Activated T-cell treated with anti-CD3 and anti-CD28 coated beads, Interleukin-2, amount 50 U/mL, for 48 hours (primary cell): Measurements from ENCODE around the gene ATP1A2.

Source experiments
- DNase-seq, 2 experiments: peaks; one replicate each; pipeline ENCODE4 v3.0.0-alpha.2; 2020

Gene ATP1A2

DNA sequence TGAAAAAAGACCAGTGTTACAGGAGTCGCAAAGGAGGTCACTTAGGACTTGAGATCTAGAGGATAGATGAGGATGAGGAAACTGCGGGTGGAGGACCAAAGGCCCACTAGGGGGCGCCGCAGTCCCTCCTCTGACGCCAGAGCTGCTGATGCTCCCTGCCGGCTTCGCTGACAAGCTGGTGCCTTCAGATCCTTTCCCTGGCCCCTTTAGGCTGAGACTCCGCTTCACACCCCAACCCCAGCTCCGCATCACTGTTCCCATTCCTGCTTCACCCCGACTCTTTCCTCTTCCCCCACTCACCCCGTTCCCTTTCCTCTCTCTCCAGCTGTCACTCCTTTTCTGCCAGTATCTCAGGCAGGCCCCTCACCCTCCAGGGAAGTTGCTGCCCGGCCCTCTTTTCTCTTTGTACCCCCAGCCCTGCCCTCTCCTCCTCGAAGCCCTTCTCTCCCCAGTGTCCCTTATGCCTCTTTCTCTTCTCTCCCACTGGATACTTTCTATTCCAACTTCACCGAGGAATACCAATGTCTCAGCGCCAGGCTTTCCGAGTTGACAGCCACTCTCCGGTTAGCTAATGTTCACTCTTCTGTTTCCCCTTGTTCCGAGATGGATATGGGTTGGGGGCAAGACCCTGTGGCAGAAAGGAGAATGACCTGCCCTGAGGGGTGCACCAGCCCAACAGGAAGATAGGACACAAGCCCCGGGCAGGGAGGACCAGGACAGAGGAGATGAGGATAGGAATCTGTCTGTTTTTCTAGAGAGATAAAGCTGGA, 29.7 kb upstream of the ATP1A2 start:
- DNase-seq, result peak; percentile 83 to 88

DNA sequence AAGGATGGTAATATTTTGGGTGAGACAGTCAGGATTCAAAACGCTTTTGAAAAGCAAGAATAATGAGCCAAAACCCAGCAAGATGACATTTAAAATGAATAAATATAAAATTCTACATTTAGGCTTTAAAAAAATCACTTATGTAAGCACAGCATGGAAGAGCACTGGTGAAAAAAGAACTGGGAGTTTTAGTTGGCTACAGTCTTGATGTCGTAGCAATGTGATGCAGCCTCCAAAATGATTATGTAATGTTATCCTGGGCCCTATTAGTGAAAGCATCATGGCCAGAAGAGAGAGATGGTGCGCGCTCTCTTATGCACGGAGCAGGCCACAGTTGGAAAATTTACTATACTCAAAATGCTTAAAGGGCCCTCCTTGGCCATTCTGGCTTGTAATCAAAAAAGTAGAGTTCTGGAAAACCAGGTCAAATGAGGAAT, 29.1 kb upstream of the ATP1A2 start:
- DNase-seq, result no peak

DNA sequence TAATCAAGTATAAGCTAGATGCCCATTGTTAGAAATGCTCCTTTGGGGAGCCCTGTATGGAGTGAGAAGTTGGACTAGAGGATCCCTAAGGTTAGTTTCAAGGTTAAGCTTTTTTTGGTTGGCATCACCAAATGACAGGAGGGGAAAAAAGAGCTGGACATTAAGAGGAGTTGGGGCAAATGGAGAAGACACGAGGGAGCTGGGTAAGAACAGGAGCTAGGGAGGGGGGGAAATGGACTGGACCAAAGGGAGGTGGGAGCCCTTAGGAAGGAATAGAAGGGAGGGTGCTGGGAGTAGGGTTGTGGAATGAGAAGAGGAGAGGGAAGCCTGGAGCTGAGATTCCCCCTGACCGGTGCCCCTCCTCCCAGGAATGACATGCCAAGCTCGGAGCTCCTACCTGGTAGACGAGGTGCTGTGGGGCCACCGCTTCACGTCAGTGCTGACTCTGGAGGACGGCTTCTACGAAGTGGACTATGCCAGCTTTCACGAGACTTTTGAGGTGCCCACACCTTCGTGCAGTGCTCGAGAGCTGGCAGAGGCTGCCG, 28.4 kb upstream of the ATP1A2 start:
- DNase-seq, result no peak

DNA sequence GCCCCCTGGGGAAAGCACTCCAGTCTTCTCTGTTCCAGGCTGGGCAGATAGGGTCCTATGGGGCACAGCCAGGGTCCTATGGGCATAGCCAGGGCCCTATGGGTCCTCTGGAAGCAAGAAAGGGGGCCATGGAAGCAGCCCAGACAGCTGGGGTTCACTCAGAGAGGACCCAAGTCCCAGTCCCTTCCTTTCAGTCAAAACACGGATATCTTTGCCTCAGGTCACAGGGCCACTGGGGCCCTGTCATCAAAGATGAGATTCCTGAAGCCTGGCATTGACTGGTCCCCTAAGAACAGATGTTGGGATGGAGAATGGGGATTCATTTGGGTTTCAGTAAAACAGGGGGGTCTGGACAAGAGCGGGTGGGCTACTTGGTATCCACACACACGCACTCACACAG, 25.7 kb upstream of the ATP1A2 start:
- no peak for DNase-seq

DNA sequence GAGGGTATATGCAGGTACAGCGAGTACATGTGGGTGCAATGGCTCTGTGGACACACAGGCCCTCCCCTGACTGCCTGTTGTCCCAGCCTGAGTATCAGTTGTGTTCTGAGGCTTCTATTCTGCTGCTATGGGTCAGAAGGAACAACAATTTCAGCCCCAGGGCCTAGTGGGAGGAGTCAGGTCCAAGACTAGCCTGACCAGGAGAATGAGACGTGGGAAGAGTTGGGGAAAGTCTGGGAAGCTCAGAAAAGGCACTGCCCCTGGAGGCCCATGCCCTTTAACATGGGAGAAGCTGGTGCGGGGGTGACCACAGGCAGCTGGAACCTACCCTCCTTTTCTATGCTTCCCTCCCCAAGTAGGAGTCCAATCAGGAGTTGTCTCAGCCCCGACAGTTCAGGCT, 24.8 kb upstream of the ATP1A2 start:
- no peak for DNase-seq

DNA sequence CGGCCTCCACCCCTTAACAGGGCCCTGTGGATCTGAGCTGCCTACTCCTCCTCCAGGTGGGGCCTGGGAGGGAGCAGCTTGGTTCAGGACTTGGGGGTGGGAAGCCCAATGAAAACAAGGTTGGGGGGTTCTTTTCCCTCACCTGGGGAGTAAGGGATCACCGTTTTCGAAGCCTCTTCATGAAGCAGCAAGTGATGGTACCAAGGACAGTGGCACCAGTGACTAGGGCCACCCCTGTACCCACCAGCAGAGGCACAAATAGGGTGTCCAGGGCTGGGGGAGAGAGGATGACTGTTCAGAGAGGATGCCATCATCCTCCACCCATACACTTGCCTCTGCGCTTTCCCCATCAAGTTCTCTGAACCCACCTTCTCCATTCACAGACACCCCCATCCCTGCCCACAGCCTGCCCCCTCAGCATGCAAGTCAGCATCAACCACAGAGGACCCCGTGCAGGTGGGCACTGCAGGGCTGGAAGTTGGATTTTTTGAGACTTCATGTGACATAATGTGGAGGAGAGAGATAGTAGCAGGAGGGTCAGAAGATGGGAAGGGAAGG, 23.8 kb upstream of the ATP1A2 start:
- no peak for DNase-seq

DNA sequence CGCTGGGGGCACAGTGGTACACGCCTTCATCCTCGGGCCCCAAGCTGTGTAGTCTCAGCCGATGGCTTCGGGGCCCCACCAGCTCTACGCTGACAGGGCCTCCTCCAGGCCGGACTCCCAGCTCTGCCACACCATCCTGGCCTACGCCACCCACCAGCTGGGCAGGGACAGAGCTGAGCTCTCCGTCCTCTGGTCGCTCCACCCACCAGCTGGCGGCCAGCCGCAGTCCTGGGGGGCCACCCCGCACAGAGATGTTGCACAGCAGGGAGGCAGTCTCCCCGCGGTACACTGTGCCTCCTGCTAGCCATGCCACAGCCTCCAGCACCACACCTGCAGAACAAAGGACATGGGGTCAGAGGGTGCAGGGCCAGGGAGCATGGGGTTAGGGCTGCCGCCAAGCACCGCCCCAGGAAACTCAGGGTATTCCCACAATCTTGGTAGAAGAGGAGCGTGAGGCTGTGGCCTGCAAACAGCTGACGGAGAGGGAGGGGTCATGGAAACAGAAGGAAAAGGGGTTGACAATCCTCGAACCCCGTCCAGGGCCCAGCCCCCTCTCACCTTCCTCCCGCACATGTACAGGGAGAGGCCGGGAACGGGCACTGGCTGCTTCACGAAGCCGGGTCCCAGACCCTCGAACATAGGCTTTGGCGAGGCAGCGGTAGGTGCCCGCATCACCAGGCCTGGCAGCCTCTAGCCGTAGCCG, 23.0 kb upstream of the ATP1A2 start:
- DNase-seq, result no peak

DNA sequence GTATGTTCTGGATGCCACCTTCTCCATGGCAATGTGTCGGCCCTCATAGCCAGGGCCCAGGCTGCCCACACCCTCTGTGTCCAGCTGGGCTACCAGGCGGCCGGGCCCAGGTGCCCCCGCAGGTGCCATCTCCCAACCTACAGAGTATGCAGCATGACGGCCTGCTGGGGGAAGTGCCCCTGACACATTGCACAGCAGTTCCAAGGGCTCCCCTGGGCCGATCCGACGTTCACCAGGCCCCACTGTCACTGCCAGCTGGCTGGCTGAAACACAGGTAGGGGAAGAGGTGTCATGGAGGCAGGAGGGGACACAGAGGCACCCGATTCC, 22.5 kb upstream of the ATP1A2 start:
- no peak for DNase-seq

DNA sequence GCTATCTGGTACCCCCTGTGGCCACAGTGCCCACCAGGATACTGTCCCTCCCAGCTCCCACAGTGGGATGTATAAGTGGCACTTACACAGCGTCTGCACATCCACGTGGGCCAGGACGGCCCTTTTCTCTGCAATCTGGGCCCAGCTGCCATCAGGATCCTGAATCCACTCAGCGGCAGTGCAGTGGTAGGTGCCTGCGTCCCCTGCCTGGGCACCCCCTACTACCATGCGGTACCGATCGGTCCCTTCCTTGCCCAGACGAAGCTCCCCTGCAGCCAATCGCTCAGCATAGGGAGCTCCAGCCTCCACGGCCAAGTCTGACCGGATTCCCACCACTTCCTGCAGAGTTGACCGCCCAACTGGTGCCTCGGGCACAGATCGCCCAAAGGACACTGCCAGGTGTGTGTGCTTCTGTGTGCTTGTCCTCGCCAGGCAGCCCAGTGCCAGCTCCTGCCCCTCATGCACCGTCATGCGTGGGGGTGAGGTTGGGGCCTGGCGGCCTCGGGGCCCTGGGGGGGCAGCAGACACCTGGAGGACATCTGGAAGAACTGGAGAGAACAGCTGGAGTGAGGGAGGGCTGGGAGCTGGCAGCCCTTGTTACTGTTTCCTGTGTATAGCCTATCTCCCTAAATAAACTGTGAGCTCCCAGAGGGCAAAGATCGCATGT, 21.8 kb upstream of the ATP1A2 start:
- no peak for DNase-seq

DNA sequence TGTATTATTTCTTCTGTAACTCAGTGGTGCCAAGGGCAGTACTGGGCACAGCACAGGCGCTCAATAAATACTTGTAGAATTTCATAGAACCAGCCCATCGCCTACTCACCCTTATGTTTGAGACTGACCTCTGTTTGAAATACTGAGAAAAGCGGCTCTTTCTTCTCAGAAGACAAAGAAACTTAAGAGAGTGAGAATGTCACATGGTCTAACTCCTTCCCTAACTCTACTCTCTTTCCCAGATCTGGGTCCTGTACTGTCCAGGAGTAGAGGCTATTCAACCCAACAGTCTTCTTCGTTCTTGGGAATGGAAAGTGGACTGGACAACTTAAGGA, 21.3 kb upstream of the ATP1A2 start:
- DNase-seq, result no peak

DNA sequence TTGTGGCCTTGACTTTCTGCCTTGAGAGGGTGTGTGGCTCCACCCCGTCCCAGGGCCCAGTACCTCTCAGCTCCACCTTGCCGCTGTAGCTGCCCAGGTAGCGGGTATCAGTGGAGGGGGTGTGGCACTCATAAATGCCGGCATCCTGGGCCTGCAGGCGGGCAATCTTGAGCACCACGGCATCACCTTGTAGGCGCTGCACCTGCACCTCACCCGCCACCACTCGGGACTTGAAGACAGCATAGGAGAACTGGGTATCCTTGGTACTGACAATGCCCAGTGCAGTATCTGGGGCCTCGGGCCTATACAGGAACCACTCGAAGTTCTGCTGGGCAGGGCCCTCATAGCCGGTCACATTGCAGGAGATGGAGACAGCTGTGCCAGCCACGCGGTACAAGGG, 20.8 kb upstream of the ATP1A2 start:
- DNase-seq, result no peak

DNA sequence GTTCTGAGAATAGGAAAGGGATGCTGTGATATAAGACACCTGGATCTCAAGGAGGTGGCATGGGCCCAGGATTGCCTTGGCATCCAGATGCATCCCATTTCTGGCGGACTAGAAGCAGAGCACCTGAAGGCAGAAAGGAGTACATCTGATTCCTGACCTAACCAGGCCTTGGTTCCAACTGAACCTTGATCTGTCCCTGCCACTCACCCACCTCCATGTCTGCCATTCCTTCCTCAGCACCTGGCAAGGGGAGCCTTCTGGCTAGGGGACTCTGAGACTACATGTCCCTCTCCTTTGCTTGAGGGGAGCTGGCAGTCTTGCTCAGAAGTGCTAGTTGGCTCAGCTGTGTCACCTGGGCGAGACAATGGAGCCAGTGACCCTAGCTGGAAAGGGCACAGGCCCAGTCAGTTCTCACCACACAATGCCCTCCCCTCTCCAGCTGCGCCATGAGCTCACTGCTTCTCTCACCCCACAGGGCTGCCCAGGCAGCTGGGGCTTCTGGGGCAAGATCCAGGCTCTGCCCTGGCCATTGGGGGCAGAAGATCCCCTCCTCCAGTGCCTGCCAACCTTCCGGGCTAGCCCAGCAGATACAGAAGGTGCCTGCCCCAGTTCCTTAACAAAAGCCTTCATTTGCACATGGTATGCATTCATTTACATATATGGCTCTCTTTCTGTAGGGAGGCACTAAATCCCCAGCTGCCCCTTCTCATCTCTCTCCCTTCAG, 20.0 kb upstream of the ATP1A2 start:
- no peak for DNase-seq

DNA sequence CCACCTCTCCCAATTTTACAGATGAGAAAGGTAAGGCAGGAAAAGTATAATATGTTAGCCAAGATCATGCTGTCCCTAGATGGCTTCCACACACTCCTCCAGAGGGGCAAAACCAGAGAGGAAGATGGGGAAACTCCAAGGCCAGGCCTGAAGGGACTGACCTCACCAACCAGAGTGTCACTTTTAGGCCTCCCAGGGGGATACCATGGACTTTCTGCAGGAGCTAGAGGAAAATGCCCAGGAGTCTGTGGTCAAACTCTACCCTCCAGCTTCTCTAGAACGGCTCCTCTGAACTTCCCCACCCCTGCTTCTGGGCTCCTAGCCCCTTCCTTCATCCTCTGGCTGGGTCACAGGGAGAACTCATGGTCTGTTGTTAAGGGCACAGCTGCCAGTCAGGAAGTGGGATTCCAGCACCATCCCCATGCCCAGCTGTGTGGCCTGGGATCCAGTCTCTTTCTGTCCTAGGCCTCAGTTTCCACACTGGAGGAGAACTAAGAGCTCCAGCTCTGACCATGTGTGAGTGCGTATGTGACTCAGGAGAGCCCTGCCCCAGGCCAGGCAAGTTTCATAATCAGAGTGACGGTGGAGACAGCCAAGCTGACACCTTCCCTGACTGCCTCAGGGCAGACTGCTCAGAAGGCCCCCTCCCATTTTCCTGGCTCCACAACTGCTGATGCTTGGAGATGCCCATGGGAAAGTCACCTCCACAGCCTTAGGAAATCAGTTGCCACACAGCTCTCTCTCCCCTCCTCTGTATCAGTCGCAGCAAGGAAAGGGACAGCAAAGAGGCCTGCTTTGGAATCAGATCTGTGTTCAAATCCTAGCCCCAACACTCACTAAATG, 19.1 kb upstream of the ATP1A2 start:
- peak in 1 of 2 experiments; percentile 32 for DNase-seq

DNA sequence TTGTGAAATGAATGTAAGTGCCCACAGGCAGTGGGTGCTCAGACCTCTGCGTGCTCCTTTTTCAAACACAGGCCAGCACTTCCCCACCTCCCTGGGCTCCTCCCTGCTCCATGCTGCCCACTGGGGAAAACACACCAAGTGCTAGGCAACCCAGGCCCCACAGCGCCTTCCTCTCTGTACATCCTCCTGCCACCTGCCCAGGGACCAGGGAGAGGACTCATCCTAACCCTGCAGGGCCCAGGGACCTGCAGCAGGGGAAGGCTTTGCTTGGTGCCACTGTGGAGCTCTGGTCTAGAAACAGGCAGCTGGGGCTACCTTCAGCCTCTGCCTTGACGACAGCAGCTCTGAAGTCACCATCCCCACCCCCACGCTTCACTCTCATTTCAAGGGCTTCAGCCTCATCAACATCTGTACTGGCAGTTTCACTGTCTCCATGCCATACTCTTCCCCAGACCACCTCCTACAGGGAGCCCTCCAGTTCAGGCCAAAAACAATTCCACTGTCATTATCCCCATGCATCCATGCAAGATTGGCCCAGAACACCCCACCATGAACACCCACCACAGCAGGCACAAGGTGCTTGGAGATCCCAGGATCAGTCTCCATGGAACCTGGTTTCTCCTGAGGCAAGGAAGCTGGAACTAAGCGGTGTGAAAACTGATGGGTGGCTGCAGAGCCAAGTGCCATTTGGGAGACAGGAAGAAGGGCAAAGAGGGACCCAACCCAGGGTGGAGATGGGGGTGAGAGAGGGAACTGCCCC, 18.2 kb upstream of the ATP1A2 start:
- peak; percentile 57 to 64 for DNase-seq

DNA sequence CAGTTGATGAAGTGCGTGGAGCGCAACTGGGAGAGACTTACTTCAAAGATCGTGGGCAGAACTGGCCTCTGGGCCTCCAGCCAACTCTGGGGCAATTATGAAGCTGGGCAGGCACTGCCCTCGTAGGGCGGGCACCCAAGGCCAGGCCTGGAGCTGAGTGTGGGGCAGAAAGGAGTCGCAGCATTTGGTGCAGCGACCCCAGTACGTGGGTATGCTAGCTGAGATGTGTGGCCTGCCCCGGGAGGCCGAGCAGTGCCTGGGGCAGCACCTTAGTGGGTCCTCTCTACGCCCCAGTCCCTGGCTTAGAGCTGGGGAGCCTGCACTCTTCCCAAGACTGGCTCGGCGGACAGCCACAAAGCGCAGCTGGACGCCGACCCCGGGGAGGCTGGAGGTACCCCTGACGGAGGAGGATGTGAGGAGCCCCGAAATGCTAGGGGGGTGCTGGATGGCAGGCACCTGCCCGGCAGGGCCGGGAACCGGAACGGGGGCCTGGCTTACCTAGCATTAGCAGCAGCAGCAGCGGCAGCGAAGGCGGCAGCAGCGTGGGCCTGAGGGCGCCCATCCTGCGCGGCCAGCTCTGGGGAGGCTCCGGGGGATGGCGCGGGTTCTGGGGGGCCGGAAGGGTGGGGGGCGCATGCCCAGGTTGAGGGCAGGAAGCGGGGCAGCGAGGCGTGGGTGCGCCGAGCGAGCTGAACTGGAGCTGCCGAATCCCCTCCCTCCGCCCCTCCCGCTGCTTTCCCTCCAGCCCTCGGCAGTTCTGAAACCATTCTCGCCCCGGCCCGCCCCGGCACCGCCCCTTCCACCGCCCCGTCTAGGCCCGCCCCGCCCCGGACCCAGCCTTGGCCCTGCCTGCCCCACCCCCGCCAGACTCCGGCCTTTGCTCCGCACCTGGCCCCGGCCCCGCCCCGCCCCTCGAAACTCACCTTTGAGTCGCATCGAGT, 17.4 kb upstream of the ATP1A2 start, which contains the start of gene IGSF8:
TSS of gene IGSF8 (minus strand) at position 709 of the 941 bp plus-strand sequence. CDS start at position 562, 147 bp downstream.
- DNase-seq, result peak; percentile 95

DNA sequence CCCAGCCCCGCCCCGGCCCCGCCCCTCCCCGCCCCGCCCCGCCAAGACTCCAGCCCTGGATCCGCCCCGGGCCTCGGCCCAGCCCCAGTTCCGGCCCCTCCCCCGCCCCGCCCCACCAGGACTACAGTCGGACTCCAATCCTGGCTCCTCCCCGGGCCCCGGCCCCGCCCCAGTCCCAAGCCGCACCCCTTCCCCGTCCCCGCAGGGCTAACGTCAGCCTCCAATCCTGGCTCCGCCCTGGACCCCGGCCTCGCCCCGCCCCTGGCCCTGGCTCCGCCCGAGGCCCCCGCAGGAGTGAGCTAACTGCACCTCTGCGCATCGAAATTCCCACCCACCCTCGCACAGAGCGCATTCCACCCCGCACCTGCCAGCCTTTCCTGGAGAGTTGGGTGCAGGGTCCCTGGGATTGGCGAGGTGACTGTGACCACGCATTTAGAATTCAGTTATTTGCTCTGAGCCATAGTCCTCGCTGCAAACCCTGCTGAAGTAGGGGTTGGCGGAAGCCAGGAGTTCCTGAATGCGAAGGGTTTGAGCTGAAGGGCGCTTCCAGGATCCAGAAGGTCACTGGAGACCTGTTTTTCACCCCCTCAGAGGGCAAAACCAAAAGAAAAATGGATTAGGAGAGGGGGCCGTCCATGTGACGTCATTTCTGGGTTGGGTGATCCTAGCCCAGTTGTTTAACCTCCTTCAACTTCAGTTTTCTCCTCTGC, 16.6 kb upstream of the ATP1A2 start:
- peak; percentile 99 for DNase-seq

DNA sequence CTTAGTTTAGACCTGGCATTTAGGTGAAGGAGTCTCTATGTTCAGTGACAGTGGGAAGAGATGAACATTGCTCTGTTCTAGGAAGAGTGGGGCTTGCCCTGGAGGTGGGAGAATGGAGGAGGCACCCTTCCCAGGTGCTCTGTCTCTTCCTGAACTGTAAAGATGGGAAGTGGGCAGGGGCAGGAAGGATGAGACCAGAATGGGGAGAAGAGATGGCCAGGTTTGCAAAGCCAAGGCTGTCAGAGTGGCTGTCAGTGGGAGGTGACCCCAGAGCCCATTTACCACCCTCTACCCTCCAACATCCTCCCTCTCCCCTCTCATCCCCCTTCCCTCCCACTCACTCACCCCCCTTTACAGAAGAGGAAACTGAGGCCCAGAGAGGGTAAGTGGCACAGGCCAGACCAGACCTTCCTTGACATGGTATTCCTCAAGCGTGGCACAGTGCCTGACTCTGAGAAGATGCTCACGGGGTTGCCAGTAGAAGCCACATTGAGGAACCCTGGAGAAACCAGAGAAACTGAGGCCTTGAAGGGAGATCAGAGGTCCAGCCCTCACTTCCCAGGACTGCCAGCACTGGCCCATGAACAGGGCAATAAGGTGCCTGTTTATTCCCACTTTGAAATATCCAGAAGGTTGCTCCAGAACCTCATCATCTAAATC, 15.7 kb upstream of the ATP1A2 start:
- no peak for DNase-seq

DNA sequence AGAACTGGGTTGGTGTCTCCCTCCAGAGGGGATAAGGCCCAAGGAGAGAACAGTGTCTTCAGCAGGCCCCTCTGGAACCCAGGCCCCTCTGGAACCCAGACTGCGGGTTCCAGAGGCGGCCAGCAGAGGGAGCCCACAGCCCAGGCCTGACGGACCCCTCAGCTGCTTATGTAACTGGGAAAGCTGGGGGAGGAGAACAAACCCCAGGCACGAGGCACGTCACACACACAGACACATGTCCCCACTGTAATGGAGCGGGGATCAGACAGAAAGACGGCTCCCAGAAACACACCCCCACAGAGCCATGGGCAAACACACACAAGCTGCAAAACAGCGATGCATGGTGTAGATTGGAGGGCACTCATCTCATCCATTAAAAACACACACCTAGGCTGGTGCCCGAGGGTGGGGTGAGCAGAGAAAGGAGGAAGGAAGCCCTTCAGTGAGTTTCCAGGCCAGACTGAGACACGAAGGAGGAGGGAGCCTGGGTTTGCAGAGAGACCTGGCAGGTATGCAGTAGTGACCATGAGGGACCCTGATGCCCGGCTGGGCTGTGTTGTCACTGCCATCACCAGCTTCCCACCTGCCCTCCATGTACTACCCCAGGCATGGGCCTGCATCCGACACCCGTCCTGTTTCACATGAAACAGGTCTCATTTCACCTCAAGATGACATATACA, 14.4 kb upstream of the ATP1A2 start:
- DNase-seq, result peak; percentile 80 to 84
